Ascending aorta (tissue), 2 donors: ENCODE measurements around the gene CYB5R3. TPM values are rescaled to one million over a fixed set of nuclear protein-coding genes. Genes with fewer than 3 reads are reported as not detected.

Experiments used
- DNase-seq, 2 donors: peaks; one replicate each; pipeline ENCODE4 v3.0.0-alpha.2; 2019; ENCODE audit warnings: low spot score in 2 of 2
- H3K27ac ChIP-seq, 2 donors: fragments of 200-600 bp; sonication (generic); one replicate each; pipeline ENCODE4 v1.5.1; 2016 to 2017; ENCODE audit warnings: mild to moderate bottlenecking in 1 of 2
- H3K27me3 ChIP-seq: fragments of 200-600 bp; sonication (generic); one replicate; pipeline ENCODE4 v1.5.1; 2017
- H3K36me3 ChIP-seq, 2 donors: fragments of 200-600 bp; sonication (generic); one replicate each; pipeline ENCODE4 v1.5.1; 2016
- H3K4me1 ChIP-seq, 2 donors: fragments of 200-600 bp; sonication (generic); one replicate each; pipeline ENCODE4 v1.5.1; 2016 to 2017; ENCODE audit warnings: mild to moderate bottlenecking in 1 of 2
- H3K4me3 ChIP-seq, 2 donors: fragments of 200-600 bp; sonication (generic); one replicate each; pipeline ENCODE4 v1.5.1; 2016 to 2017; ENCODE audit warnings: mild to moderate bottlenecking in 1 of 2
- H3K9me3 ChIP-seq, 2 donors: fragments of 200-600 bp; sonication (generic); one replicate each; pipeline ENCODE4 v1.5.1; 2016
- intact Hi-C: fragments of 100-400 bp; cut with DNase I; formaldehyde crosslinking; loops from one replicate; pipeline ENCODE4 v1.15.1; 2023
- total RNA-seq: library from RNA; depleted of rRNA; stranded (reverse); fragments of >200 nt; gene quantifications from one replicate; pipeline ENCODE4 v1.1.0, GENCODE V29; 2016
- TF ChIP-seq, protein P1 (sequence below), 3 experiments: fragments of 200-600 bp in 2 of 3; fragments of 450-650 bp in 1 of 3; sonication (generic) in 2 of 3; IDR thresholded peaks; one replicate each; pipeline ENCODE4 v1.5.1; 2016 to 2019; ENCODE audit warnings: antibody characterized with exemption in 3 of 3, mild to moderate bottlenecking in 1 of 3, moderate library complexity in 1 of 3

The CYB5R3 gene
- total RNA-seq, 1 donor from 2014 or later: 455 TPM

DNA sequence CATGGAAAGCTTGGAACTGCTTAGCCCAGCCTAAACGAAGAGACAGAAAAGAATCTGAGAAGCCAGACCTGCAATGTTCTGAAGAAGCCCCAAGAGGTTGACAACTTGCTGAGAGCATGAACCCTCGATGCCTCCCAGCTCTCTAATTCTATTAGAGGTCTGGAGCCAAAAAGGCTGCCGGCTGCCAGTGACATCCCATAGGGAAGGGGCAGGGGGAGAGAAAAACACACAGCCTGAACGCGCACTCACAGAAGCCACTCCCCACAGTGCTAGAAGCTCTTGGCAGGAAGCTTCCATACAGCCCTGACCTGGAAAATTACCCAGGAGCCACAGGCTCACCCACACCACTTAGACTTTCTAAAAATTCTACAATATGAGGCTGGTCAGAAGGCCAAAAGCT is 52.9 kb downstream of the CYB5R3 start:
- no peak overlapping the region for H3K27ac ChIP-seq
- no peaks in the 10 kb centered on the region for H3K4me1 ChIP-seq
- H3K27me3 ChIP-seq: no peaks in the 10 kb centered on the region
- no peak overlapping the region for H3K4me3 ChIP-seq
- peaks cover 93 to 96% of the 10 kb centered on the region in 2 donors for H3K36me3 ChIP-seq
- DNase-seq: no peak
- no peaks in the 10 kb centered on the region for H3K9me3 ChIP-seq
- intact Hi-C loops: no loop called here
- TF ChIP-seq, protein P1, sequence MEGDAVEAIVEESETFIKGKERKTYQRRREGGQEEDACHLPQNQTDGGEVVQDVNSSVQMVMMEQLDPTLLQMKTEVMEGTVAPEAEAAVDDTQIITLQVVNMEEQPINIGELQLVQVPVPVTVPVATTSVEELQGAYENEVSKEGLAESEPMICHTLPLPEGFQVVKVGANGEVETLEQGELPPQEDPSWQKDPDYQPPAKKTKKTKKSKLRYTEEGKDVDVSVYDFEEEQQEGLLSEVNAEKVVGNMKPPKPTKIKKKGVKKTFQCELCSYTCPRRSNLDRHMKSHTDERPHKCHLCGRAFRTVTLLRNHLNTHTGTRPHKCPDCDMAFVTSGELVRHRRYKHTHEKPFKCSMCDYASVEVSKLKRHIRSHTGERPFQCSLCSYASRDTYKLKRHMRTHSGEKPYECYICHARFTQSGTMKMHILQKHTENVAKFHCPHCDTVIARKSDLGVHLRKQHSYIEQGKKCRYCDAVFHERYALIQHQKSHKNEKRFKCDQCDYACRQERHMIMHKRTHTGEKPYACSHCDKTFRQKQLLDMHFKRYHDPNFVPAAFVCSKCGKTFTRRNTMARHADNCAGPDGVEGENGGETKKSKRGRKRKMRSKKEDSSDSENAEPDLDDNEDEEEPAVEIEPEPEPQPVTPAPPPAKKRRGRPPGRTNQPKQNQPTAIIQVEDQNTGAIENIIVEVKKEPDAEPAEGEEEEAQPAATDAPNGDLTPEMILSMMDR (IDR thresholded peaks at IDR 0.05): no peak

DNA sequence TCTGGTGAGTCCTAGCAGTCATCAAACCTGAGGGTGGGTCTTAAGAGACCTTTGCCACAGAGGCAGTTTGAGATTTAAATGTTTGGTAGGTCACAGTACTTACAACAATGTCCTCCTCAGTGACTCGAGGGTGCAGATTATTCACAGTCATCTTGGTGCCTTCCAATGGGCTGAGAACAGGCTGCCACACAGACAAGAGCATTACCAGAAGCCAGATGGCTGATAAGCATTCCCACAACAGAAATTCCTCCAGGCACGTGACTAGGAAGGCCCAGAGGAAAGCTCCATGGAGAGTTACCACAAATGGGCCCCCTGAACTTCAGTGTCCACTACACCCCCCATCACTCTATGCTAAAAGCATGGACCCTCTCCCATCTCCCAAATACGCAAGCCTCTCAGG is 53.8 kb downstream of the CYB5R3 start:
- intact Hi-C loops: no loop called here
- no peak overlapping the region for H3K27ac ChIP-seq
- H3K4me3 ChIP-seq: no peak overlapping the region
- no peak for DNase-seq
- no peaks in the 10 kb centered on the region for H3K4me1 ChIP-seq
- TF ChIP-seq, protein P1 (IDR thresholded peaks at IDR 0.05): no peak
- H3K27me3 ChIP-seq: no peaks in the 10 kb centered on the region
- no peaks in the 10 kb centered on the region for H3K9me3 ChIP-seq
- H3K36me3 ChIP-seq: peaks cover 92 to 96% of the 10 kb centered on the region in 2 donors

DNA sequence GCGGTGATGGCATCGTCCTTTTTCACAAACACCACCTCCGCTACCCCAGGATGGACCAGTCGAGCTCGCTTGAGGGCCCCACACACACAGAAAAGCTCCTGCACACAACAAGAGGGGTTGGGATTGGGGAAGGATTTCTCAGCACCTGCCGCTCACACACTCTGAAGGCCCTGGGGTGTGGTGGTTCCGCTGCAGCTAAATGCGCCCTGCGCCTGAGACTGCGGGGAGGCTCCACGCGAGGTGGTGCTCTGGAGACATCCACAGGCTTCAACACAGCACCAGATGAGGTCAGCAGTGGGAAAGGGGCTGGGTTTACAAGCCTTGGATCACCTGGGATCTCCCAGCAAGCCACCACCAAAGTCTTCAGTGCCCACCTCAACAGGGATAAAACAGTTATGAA is 57.2 kb downstream of the CYB5R3 start:
- Histone ChIP-seq H3K36me3 (peaks cover 80 to 82% of the 10 kb centered on the region in 2 donors), H3K27ac (no peak overlapping the region), H3K9me3 (no peaks in the 10 kb centered on the region), H3K27me3 (no peaks in the 10 kb centered on the region), H3K4me3 (no peak overlapping the region), H3K4me1 (no peaks in the 10 kb centered on the region)
- no peak for DNase-seq
- TF ChIP-seq, protein P1 (IDR thresholded peaks at IDR 0.05): no peak
- intact Hi-C loops: no loop called here

DNA sequence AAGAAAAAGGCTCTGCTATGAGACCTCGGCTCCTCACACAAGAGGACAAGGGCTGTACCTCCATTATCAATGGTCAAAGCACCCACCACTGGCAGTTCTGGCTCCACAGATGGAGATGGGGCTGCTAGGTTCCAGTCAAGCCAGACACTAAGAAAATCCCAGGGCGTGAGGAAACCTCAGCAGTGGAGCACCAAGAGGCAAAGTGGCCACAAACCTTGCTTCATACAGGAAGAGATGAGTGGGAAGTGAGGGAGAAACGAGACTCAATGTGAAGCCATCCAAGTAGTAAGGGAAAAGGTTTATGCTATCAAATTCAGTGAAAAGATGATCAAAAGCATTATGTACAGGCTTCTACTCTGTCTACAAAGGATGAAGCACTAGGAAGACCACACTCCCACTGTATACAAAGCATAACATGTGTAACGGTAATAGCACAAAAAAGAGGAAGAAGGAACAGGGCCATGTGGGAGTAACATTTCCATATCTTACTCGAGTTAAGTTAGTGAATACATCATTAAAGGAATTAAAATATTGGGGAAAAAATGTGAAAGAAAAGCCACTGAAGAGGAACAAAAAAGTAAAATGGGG is 61.5 kb downstream of the CYB5R3 start:
- Histone ChIP-seq H3K27ac (no peak overlapping the region), H3K4me3 (no peak overlapping the region), H3K9me3 (no peaks in the 10 kb centered on the region), H3K27me3 (no peaks in the 10 kb centered on the region), H3K36me3 (peaks cover 69 to 76% of the 10 kb centered on the region in 2 donors), H3K4me1 (no peaks in the 10 kb centered on the region)
- TF ChIP-seq, protein P1 (IDR thresholded peaks at IDR 0.05): no peak
- no peak for DNase-seq
- intact Hi-C loops: no loop called here

DNA sequence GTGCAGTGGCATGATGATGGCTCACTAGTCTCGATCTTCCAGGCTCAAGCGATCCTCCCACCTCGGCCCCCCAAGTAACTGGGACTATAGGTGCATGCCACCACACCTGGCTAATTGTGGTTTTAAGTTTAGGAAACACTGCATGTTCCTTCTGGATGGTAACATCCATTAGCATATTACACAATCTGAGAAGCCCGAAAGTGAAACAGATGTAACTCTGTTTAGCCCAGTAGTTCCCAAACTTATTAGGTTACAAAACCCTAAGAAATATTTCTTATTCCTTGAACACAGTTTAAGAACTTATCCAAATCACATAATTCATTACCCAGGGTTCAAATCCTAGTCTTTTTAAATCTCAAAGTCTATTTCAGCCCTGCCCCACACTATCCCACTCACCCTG is 62.8 kb downstream of the CYB5R3 start:
- intact Hi-C loops: no loop called here
- DNase-seq: no peak
- H3K27me3 ChIP-seq: no peaks in the 10 kb centered on the region
- no peaks in the 10 kb centered on the region for H3K9me3 ChIP-seq
- TF ChIP-seq, protein P1 (IDR thresholded peaks at IDR 0.05): no peak
- peaks cover 58 to 68% of the 10 kb centered on the region in 2 donors for H3K36me3 ChIP-seq
- no peak overlapping the region for H3K4me3 ChIP-seq
- H3K4me1 ChIP-seq: no peaks in the 10 kb centered on the region
- H3K27ac ChIP-seq: no peak overlapping the region

DNA sequence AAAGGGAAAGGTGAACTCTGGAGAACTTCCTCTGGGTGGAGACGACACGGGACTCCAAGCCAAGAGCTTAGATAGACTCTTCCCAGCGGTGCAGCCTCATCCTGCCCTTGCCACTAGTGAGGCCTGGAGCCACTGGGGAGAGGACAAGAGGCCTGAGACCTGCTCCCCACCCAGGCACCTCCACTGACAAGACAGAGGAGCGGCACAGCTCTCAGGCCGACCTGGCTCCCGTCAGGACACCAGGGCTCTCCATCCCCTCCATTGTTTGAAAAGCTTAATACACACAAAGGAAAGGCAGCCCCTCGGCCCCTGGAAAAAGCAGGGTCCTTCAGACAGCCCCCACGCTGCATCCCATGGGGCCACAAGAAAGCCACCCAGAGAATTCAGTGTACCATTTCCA is 64.1 kb downstream of the CYB5R3 start:
- intact Hi-C loops: no loop called here

More for the DNA sequence above, 64.1 kb downstream of the CYB5R3 start:
- Histone ChIP-seq H3K4me1 (no peaks in the 10 kb centered on the region), H3K36me3 (peaks cover 45 to 56% of the 10 kb centered on the region in 2 donors), H3K27ac (no peak overlapping the region), H3K4me3 (no peak overlapping the region), H3K27me3 (no peaks in the 10 kb centered on the region), H3K9me3 (no peaks in the 10 kb centered on the region)
- no peak for DNase-seq
- TF ChIP-seq, protein P1 (IDR thresholded peaks at IDR 0.05): no peak
